ENCODE measurements around the gene ASCL2. TPM values are rescaled to one million over a fixed set of nuclear protein-coding genes. Genes with fewer than 3 reads are reported as not detected.

ASCL2 gene
- total and polyA plus RNA-seq, 2 donors from 2014 or later = 1.2 to 5.0 TPM

GRCh38 chr11:2264366-2265053 is 5.9 kb downstream of the ASCL2 start:
- H3K4me1 ChIP-seq (ENCODE audit: control insufficient read depth in 2 of 3, insufficient read depth in 2 of 3, low read depth in 1 of 3, low read length in 3 of 3) = no peaks in the 10 kb centered on the region
- no peaks in the 10 kb centered on the region for H3K9me3 ChIP-seq (ENCODE audit: control insufficient read depth in 2 of 3, insufficient read depth in 1 of 3, low read length in 3 of 3)
- H3K27me3 ChIP-seq (ENCODE audit: control insufficient read depth, insufficient read depth, low read length) = no peaks in the 10 kb centered on the region
- DNase-seq (no peak), FAIRE-seq (no peak)
- H3K9ac ChIP-seq (ENCODE audit: low read length in 3 of 3) = no peak overlapping the region
- no peak for TF ChIP-seq CTCF (IDR thresholded peaks at IDR 0.05; ENCODE audit: borderline replicate concordance, extremely low read depth, insufficient read depth)
- no peak overlapping the region for H3K4me3 ChIP-seq (ENCODE audit: low read length in 3 of 3)
- H3K36me3 ChIP-seq (ENCODE audit: control insufficient read depth in 2 of 3, insufficient read depth in 3 of 3, low read length in 3 of 3) = no peaks in the 10 kb centered on the region
- intact Hi-C loops (cut with DNase I) = no loop called here
- H3K27ac ChIP-seq (ENCODE audit: low read depth in 2 of 2, low read length in 2 of 2) = no peak overlapping the region

- FAIRE-seq = no peak
- Histone ChIP-seq H3K9me3 (ENCODE audit: control insufficient read depth in 2 of 3, insufficient read depth in 1 of 3, low read length in 3 of 3) (no peaks in the 10 kb centered on the region), H3K4me1 (ENCODE audit: control insufficient read depth in 2 of 3, insufficient read depth in 2 of 3, low read depth in 1 of 3, low read length in 3 of 3) (no peaks in the 10 kb centered on the region), H3K27ac (ENCODE audit: low read depth in 2 of 2, low read length in 2 of 2) (no peak overlapping the region), H3K36me3 (ENCODE audit: control insufficient read depth in 2 of 3, insufficient read depth in 3 of 3, low read length in 3 of 3) (no peaks in the 10 kb centered on the region), H3K27me3 (ENCODE audit: control insufficient read depth, insufficient read depth, low read length) (no peaks in the 10 kb centered on the region), H3K9ac (ENCODE audit: low read length in 3 of 3) (no peak overlapping the region), H3K4me3 (ENCODE audit: low read length in 3 of 3) (no peak overlapping the region)
- no peak for DNase-seq
- no peak for TF ChIP-seq CTCF (IDR thresholded peaks at IDR 0.05; ENCODE audit: borderline replicate concordance, extremely low read depth, insufficient read depth)
- intact Hi-C loops (cut with DNase I) = no loop called here
Observed at GRCh38 chr11:2263724-2264360, 6.5 kb downstream of the ASCL2 start.

GRCh38 chr11:2263071-2263565 is 7.3 kb downstream of the ASCL2 start:
- no peak for TF ChIP-seq CTCF (IDR thresholded peaks at IDR 0.05; ENCODE audit: borderline replicate concordance, extremely low read depth, insufficient read depth)
- H3K27ac ChIP-seq (ENCODE audit: low read depth in 2 of 2, low read length in 2 of 2) = no peak overlapping the region
- DNase-seq (peak in 1 of 5 donors; percentile 56), FAIRE-seq (no peak)
- H3K4me3 ChIP-seq (ENCODE audit: low read length in 3 of 3) = no peak overlapping the region
- H3K9ac ChIP-seq (ENCODE audit: low read length in 3 of 3) = no peak overlapping the region
- intact Hi-C loops (cut with DNase I) = no loop called here
- H3K27me3 ChIP-seq (ENCODE audit: control insufficient read depth, insufficient read depth, low read length) = no peaks in the 10 kb centered on the region
- no peaks in the 10 kb centered on the region for H3K4me1 ChIP-seq (ENCODE audit: control insufficient read depth in 2 of 3, insufficient read depth in 2 of 3, low read depth in 1 of 3, low read length in 3 of 3)
- H3K36me3 ChIP-seq (ENCODE audit: control insufficient read depth in 2 of 3, insufficient read depth in 3 of 3, low read length in 3 of 3) = no peaks in the 10 kb centered on the region
- no peaks in the 10 kb centered on the region for H3K9me3 ChIP-seq (ENCODE audit: control insufficient read depth in 2 of 3, insufficient read depth in 1 of 3, low read length in 3 of 3)
